GM19328 (cell line): ENCODE results near the gene VGLL4.
"Not testable (repeated sequence)": the region's sequence is repeated elsewhere in the genome, so short reads cannot be mapped to it uniquely, and the experiment has no call there.

Experiments used
- ATAC-seq: cut with Tn5 transposase; IDR thresholded peaks from one replicate; pipeline ENCODE4 v1.9.1; 2021; ENCODE audit warnings: mild to moderate bottlenecking, moderate library complexity; ENCODE audit not compliant: unreplicated experiment

VGLL4 gene

DNA sequence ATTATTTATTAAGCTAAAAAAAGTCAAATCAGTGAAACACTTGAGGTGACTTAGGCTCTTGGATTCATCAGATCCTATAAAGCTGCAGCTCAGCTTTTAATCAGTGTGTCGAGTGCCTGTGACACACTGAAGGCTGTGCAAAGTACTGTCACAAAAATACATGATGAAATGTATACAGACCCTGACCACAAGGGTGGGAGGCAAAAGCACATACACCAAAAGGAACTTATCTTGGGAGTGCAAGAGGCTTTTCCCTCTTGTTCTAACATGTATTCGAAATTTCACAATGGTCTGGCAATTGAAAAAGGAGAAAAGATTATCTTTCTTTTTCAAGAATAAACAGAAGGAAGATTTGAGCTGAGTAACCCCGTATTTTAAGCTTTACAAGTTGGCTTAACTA lies 35.9 kb downstream of the VGLL4 start:
- no peak for ATAC-seq

- ATAC-seq = no peak
Measured at GRCh38 chr3:11606865-11607440, 36.8 kb downstream of the VGLL4 start.

- ATAC-seq = no peak
Measured at GRCh38 chr3:11606090-11606784, 37.5 kb downstream of the VGLL4 start.

- ATAC-seq = no peak
Measured at GRCh38 chr3:11605398-11605797, 38.3 kb downstream of the VGLL4 start.

DNA sequence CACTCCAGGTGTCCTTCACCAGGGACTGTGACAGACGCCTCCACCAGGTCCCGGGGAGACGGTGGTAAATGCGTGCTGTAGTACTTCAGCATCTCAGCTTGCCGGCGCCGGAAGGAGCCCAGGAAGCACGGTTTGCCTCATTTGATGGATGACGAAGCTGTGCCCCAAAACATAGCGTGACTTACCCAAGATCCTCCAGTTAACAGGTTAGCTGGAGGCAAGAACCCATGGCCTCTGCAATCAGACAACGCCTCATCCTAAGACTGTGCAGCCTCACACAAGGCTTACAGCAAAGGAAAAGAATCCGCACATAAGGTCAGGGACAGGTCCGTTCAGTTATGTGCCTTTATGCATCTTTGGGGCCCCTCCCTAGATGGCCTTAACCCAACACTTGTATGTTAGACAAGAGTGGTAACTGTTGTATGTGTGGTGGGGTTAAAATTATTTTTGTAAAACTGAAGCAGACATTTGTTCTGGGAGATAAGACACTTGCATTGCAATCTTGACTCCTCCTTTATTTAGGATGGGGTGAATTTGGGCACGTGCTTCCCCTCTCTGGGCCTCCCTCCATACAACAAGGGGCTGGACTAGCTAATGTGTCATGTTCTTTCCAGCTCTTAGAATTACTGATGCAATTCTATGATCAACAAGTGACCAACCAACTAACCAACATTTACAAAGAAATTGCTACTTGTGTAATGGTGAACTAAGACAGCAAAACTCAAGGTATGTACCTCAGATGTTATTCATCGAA lies 39.4 kb downstream of the VGLL4 start:
- ATAC-seq = no peak

DNA sequence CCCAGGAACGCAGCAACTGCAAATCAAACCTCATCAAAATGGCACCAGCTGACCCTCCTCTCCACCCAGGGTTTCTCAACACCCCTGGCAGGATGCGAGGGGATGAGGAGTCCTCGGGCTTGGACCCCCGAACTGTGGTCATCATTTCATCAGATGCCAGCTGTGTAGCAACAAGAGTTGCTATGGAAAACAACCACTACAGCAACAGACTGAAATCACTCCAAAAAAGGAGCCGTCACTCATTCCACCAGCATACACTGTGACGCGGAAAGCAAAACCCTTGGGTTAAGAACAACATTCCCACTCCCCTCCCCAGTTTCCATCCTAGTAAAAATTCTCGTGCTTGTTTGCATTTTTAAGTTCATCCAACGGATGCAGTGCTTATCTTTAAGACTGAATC lies 40.1 kb downstream of the VGLL4 start:
- no peak for ATAC-seq

GRCh38 chr3:11602886-11603527 lies 40.7 kb downstream of the VGLL4 start:
- ATAC-seq = no peak

DNA sequence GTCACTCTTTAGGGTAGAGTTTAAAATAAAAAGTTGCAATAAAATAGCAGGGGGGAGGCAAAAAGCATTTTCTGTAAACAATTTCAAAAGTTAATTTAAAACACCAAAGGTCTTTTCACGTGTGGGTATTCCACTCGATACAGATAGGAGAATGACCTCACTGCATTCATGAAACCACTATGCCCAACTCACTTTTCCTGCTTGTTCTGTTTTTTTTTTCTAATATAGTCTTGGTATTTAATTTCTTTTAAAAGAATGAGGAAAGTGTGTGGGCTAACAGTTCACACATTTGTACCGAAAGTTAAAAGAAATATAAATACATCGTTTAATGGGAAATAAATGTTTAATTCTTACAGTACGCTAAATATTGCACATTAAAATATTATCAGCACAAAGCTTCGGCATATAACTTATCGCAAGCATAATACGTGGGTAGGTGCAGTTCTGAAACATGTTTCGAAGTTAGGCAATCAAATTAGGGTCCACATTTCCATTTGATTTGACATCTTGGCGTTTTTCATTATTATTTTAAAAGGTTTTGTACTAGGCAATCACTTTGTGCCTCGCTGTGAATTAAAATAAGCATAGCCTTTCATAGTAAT lies 41.4 kb downstream of the VGLL4 start:
- no peak for ATAC-seq

DNA sequence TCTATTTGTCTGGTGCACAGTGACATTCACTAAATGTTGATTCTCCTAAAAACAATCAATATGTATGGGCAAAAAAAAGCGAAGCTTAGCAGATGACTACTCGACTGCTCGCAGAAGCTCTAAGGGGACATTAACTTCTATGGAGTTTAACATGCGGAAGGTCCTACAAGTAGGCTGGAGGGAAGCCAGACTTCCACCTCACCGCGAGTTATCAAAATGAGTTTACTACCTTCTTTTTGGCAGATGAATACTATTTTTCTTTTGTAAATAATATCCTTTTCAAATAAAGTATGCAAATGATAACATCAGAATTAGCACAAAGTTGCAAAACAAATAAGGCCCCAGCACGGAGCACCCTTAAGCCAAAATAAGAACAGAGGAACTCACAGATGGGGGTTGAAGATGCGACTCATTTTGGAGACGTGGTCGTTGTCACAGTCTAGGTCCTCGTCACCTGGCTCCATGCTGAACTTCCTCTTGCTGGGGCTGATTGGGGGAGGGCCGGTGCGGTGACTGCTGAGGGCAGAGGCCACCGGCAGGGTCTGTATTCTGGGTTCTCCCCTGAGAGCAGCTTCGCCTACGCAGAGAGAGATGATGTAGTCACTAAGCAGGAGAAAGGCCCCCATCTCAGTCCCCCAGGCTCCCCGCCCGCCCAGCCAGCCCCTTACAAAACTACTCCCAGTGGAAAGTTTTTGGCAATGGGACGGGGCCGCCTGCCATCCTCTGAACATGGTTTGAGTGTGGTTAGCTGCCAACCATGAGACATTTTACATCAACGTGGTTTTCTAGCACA lies 42.1 kb downstream of the VGLL4 start:
- ATAC-seq = peak; percentile 91

- ATAC-seq = no peak
Measured at GRCh38 chr3:11600501-11601282, 43.0 kb downstream of the VGLL4 start.

GRCh38 chr3:11596387-11596786 lies 47.3 kb downstream of the VGLL4 start:
- no peak for ATAC-seq

DNA sequence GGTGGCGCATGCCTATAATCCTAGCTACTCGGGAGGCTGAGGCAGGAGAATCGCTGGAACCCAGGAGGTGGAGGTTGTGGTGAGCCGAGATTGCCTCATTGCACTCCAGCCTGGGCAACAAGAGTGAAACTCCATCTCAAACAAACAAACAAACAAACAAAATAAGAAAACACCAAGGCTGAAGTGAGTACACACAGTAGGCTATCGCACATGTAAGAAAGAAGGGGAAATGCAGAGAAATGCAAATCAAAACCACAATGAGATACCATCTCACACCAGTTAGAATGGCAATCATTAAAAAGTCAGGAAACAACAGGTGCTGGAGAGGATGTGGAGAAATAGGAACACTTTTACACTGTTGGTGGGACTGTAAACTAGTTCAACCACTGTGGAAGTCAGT lies 48.7 kb downstream of the VGLL4 start:
- not testable (repeated sequence) for ATAC-seq

GRCh38 chr3:11593318-11594034 lies 50.2 kb downstream of the VGLL4 start:
- ATAC-seq = no peak

DNA sequence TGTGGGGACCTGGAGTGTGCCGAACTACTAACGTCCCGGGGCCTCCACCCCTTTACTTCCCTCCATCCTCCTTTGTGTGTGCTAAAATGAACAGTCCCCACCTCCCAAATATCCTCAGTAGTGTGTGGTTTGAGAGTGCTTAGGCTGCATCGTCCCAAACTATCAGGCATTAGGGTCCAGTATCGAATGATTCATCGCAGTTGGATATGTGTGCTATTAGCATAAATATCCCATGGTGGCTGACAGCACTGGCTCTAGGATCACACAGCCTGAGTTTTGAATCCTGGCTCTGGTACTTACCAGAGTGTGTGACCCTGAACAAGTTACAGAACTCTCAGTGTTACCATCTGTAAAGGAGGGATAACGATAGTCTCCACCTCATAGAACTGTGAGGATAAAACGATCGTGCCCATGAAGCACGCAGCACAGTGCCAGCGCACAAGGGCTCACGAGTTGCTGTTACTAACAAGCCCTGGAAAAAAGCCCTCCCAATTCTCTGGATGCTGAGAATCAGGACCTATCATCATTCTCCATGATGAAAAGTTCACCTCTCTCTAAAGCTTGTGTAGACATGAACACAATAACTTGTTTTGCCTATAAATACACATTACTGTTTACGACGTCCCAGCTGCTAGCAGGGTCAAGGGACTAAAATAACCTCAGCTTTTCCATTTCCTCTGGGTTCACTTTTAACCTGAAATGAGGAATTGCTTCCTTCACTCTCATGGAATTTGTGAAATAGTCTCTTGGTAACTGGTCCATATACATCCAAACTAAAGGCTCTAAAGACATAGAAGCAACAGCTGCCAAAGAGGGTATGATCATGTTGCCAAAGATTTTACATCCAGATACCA lies 51.0 kb downstream of the VGLL4 start:
- no peak for ATAC-seq

- no peak for ATAC-seq
Measured at GRCh38 chr3:11591391-11592282, 52.1 kb downstream of the VGLL4 start.

GRCh38 chr3:11591002-11591355 lies 52.7 kb downstream of the VGLL4 start:
- no peak for ATAC-seq

DNA sequence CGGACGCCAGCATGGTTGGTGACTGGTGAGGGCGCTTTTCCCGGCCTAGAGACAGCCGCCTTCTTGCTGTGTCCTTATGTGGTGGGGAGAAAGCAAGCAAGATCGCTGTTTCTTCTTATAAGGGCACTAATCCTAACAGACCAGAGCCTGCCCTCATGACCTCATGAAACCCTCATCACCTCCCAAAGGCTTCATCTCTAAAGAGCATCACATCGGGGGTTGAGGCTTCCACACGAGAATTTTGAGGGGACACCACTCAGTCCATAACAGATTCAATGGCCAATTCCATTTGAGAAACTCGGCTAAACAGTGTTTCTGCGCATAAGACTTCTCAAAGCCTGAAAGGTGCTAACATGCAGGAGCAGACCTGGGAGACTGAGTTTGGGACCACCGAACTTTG lies 54.0 kb downstream of the VGLL4 start:
- ATAC-seq = no peak
